HG03571 (cell line): ENCODE data around the gene PDE4B.
"Not testable (repeated sequence)": the region's sequence is repeated elsewhere in the genome, so short reads cannot be mapped to it uniquely, and the experiment has no call there.

Experiments
- ATAC-seq: cut with Tn5 transposase; IDR thresholded peaks from one replicate; pipeline ENCODE4 v1.9.1; 2021; ENCODE audit not compliant: unreplicated experiment

Gene PDE4B

DNA sequence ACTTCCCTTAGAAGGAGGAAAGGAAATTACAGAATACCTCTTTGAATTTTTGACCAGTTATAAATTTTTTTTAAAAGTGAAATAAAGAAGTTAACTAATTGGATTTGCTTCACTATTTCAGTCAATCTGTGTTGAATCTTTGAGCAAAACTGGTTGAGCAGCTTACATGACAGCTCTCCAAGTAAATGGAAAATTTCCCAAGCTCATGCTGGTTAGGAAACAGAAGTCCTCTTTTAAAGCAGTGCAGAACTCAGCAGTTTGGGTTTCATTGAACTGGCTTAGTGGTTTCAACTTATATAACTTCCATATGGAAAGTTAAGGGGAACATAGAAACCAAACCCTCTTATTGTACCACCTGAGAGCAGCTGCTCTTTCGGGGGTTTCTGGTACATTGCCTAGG lies 250.5 kb downstream of the PDE4B start:
- ATAC-seq, result no peak

DNA sequence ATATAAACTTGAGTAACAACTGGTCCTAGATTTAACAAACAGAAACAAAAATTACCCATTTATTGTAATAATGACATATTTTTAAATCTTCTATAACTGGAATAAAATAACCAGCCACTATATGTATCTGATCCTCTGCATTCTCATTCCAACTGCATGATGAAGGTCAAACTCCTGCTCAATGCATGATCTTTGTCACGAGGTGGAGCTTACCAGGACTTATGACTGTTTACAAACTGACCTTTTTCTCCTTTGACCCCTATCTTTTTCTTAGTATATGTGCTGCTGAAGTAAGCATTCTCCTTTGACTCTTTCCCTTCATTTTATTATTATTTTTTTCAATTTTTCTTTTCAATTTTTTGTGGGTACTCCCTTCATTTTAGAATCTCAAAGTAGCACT lies 252.2 kb downstream of the PDE4B start:
- ATAC-seq, result no peak

DNA sequence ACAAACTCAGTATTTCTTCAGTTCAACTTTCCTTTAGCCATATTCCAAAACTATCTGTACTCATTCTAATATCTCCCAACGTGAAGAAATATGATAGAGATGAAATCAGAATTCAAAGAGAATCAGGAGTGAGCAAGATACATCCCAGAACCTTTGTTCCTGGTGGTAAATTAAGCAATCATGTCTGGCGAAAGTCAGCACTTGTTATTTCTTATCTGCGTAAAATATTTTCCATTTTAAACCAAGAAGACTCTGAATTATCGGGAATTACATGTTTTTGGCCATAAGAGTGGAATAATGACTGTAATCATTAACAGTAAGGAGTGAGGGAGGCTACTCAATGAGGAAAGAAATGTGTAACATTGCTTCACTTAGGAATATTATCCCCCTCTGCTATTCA lies 253.7 kb downstream of the PDE4B start:
- no peak for ATAC-seq

DNA sequence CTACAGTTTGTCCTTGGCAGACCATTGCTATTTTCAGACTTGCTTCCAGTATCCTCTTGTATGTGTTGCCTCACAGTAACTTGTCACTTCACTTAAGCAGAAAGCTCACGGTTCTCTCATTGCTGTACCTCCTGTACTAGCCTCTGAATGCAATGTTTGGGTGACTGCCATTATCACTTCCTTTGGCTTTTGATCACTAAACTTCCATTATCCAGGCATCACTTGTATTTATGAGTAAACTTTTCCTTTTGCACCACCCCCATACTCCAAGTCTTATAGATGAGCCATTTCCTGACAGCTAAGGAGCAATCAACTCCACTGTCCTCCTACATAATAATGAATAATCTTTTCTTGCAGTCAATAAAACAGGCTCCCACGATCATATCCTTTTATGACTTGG lies 255.3 kb downstream of the PDE4B start:
- ATAC-seq, result no peak

DNA sequence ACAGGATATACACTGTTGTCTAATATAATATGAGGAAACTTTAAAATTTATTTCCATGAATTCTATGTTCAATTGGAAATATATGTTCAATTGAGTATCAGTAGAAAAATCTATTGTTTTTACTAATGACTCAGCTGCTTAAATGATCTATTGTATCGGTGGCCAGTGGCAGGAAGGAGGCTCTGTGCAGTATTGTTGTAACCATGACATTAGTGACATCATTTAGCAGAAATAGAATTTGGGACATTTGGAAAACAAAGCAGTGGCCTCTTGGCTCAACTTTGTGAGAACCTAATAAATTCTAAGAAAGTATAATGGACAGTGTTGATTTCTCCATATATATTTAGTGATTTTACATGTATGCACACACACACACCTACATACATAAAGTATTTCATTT lies 257.4 kb downstream of the PDE4B start:
- ATAC-seq, result no peak

DNA sequence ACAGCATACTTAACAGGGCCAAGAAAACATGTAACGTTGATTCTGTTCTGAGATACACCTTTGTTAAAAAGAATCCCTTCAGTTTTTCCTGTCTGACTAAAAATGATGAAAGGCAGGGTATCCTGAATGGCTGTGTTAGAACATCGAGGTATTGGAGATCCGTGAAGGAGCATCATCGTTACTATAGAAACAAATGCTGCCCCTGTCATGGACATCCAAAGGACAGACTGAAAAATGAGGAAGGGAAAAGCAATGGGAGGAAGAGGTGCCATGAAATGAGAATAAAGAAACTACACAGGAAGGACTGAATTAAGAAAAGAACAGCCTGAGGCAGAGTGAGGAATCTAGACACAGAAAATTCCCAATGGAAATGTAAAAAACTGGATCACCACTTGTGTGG lies 257.9 kb downstream of the PDE4B start:
- ATAC-seq, result no peak

DNA sequence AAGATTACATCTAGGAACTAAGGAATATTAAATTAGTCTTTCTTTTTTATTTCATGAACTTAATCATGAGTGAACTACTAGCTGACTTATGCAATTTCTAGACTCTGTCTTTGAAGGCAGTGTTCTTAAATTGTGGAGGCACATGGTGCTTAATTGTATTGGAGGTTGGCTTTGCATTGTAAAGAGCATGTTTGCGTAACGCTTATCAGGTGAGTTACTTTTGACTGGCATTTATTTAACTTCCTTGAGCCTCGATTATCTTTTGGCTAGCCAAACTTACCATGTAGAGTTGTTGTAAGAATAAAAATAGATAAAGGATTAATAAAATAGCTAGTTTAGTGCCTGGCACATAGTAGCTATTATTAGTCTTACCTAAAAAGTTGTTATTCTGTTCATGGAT lies 262.4 kb downstream of the PDE4B start:
- ATAC-seq, result no peak

DNA sequence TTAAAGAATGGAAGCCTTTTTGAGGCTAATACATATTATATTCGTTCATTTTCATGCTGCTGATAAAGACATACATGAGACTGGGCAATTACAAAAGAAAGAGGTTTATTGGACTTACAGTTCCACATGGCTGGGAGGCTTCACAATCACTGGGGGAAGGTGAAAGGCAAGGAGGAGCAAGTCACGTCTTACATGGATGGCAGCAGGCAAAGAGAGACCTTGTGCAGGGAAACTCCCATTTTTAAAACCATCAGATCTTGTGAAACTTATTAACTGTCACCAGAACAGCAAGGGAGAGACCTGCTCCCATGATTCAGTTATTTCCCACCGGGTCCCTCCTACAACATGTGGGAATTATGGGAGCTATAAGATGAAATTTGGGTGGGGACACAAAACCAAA lies 264.8 kb downstream of the PDE4B start:
- ATAC-seq, result not testable (repeated sequence)

DNA sequence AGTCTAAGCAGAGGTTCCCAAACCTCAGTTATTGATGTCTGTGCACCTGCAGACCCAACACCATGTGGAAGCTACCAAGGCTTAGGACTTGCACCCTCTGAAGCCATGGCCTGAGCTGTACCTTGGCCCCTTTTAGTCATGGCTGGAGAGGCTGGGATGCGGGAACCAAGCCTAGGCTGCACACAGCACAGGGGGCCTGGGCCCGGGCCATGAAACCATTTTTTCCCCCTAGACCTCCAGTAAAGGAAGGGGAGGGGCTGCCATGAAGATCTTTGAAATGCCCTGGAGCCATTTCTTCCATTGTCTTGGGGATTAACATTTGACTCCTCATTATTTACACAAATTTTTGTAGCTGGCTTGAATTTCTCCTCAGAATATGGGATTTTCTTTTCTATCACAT lies 265.9 kb downstream of the PDE4B start:
- no peak for ATAC-seq

DNA sequence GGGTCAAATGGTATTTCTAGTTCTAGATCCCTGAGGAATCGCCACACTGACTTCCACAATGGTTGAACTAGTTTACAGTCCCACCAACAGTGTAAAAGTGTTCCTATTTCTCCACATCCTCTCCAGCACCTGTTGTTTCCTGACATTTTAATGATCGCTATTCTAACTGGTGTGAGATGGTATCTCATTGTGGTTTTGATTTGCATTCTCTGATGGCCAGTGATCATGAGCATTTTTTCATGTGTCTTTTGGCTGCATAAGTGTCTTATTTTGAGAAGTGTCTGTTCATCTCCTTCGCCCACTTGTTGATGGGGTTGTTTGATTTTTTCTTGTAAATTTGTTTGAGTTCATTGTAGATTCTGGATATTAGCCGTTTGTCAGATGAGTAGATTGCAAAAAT lies 274.5 kb downstream of the PDE4B start:
- not testable (repeated sequence) for ATAC-seq

DNA sequence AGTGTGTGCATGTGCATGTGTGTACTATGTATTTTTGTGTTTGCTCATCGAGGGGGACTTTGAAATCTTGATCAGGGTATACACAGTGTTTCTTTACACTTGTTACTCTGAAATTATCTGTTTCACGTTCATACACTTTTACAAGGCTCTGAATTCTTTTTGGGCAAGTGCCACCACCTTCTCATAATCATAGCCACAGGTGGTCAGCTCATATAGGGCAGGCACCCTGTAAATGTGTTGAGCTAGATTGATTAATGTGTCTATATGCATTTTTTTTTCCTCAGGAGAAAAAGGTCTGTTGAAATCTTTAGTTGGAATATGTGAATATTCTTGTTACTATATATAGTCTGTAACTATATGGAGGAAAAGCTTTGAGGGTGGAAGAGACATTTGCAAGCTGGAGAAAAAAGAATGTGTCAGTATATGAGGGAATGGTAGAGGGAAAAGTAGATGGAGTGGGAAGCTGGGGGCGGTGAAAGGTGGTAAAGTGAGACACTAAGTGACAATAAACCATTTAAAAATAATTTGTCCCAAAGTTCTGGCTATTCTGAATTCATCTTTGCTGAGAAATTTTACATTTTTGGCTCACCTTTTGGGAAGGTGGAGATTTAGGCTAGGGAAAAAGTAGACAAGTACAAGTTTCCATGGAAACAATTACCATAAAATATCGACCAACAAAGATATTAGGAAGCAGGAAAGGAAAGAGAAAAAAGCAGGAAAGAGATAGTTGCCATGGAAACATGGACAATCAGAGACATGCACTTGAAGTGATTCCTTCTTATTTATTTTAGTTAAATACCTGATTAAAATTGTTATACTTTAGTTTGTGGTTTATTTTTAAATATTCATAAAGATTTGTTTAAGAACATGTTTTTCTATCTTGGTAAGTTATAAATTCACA lies 277.5 kb downstream of the PDE4B start:
- ATAC-seq, result no peak

DNA sequence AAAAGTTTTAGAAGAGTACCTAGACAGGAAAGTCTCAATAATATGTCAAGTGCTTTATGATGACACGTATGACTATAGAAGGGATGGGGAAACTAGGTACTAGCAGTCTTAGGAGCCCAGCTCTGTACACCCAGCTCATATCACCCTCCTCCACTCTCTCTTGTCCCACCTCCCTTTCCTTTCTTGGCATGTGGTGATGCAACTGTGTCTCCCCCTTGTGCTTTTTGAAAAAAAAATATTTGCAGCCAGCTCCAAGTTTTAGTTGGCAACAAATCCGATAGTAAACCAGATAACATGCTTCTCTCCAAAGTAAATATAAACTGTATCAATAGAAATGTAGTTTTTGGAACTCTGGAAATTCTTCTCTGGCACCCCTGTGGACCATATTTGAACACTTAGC lies 280.7 kb downstream of the PDE4B start:
- no peak for ATAC-seq

DNA sequence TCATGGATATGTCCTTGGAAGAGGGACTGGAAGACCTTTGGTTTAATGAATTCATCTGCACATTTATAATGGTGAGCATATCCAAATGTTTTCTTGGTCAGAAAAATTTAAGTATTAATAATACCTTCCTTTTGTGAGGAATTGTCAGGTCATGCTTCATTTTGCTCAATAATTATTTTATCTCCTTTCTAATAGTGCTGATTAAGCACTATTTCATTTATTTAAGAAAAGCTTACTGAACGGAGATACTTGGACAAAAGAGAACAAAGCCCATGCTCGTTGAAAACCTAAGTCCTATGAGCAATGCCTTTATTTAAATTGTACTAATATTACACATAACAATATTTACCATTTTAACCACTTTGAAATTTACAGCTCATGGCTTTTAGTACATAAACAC lies 281.5 kb downstream of the PDE4B start:
- ATAC-seq, result no peak

DNA sequence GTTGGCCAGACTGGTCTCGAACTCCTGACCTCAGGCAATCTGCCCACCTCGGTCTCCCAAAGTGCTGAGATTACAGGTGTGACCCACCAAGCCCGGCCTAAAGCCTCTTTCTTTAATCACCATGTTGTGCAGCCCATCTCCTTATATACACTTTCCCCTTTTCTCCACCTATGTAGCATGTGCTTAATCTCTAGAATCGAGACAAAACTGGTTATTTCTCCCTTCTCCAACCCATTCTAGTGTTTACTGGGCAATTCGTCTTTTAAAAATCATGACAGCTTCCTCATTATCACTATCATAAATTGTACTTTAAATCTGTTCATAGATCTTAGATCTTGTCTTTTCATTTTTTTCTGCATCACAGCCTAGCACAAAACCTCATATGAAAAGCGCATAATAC lies 285.7 kb downstream of the PDE4B start:
- no peak for ATAC-seq

DNA sequence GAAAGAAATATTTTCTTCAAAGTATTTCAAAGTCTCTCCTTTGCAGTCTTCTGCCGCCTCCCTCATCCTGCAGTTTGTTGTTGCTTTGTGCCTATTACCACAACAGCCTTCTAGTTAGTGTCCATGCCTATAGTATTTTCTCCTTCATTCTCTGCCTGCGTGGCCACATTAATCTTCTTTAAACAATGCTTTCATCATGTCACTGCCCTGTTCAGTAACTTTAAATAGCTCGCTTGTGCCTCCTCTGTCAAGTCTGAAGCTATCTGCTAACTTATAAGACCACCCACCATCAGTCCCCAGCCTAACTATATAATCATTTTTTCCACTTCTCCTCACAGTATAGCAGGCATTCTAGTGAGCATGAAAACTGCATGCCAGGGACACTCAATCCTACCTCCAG lies 290.3 kb downstream of the PDE4B start:
- no peak for ATAC-seq

DNA sequence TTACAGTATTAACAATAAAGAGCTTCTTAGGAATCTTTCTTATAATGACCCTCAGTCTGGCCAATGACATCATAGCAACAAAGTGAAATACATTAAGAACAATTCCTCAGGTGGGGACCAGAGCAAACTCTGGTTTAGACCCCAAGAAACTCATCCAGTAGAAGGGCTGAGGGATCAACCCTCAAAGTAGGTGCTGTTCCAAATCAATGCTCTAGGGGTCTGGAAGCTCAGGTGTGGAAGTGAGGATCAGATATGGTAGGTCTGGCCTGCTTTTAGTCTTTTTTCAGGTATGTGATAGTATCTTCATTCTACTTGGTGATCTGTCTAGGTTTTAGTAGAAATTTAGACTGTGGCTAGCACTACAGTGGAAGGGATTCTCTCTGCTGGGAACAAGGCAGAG lies 291.7 kb downstream of the PDE4B start:
- ATAC-seq, result no peak

DNA sequence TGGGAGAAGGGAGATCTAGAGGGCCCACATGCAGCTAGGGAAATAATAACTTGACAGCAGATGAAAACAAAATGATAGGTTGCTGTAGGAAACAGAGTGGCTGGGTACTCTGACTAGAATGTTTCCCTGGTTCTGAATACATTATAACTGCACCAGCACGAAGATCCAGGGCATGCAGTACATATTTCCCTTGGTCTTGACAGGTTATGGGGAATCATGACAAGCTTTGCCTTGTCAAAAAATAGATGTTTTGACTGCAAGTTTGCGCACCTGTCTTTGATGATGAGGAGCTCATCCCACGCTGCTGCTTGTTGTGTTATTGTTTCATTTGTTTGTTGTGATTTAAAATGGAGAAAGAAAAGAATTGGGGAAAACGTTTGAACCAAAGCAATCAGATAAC lies 292.9 kb downstream of the PDE4B start:
- no peak for ATAC-seq

DNA sequence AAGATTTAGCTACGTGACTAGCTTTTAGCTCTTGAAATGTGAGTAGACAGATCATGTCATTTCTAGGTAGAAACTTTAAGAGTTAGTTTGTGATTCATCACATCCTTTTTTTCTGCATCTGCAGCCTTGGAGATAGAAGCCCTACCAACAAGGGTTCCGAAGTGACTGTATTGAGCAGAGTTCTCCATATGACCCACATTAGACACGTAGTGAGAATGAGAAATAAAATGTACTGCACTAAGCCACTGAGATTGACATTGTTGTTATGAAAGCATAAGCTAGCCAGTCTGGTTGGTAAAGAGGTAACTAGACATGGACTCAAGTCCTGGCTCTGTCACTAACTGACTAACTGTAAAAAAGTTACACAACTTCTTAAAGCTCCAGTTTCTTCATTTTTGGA lies 296.1 kb downstream of the PDE4B start:
- no peak for ATAC-seq

DNA sequence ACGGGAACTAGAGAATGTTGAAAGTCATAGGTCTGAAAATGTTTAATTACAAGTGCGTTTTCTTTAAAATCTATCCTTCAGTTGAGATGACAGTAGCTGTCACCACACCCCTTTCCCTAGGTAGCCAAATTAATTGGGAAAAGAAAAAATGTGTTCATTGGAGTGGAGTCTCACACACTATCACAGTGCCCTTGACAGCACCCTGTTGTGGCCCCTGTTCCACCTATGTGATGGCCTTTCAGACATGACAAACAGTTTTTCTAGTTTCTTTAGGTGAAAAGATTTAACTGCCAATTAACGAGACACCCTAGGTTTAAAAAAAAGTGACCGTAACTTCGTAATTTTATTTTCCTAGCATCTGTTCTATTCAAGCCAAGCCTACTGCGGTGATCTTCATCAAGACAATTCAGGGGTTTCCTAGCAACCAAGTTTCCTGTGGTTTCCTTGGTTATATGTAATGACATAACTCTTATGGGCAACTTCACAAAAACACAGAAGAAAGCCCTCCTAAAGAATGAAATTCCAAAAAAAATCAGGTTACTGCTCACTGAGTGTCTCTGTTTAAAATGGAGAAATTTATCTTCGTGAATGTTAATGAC lies 298.3 kb downstream of the PDE4B start:
- ATAC-seq, result no peak

DNA sequence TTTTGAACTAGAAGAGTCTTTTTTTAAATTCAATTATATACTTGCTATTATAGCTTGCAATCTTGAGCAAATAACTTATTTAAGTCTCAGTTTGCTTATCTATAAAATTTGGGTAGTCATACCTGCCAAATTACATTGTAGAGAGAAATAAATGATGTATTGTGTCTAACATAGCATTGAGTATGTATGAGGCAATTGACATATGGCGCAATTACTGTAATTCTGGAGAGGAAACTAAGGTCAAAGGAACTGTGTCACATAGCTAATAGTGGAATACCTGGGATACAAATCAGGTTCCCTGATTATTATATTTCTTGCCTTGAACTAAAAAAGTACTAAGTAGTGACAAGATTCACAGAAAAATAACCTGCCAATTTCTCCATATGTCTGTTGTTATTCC lies 302.5 kb downstream of the PDE4B start:
- no peak for ATAC-seq

DNA sequence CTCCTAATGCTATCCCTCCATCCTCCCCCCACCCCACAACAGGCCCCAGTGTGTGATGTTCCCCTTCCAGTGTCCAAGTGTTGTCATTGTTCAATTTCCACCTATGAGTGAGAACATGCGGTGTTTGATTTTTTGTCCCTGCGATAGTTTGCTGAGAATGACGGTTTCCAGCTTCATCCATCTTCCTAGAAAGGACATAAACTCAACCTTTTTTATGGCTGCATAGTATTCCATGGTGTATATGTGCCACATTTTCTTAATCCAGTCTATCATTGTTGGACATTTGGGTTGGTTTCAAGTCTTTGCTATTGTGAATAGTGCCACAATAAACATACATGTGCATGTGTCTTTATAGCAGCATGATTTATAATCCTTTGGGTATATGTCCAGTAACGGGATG lies 308.3 kb downstream of the PDE4B start:
- ATAC-seq, result not testable (repeated sequence)

DNA sequence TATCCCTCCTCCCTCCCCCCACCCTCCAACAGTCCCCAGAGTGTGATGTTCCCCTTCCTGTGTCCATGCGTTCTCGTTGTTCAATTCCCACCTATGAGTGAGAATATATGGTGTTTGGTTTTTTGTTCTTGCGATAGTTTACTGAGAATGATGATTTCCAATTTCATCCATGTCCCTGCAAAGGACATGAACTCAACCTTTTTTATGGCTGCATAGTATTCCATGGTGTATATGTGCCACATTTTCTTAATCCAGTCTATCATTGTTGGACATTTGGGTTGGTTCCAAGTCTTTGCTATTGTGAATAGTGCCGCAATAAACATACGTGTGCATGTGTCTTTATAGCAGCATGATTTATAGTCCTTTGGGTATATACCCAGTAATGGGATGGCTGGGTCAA lies 311.4 kb downstream of the PDE4B start:
- ATAC-seq, result not testable (repeated sequence)

DNA sequence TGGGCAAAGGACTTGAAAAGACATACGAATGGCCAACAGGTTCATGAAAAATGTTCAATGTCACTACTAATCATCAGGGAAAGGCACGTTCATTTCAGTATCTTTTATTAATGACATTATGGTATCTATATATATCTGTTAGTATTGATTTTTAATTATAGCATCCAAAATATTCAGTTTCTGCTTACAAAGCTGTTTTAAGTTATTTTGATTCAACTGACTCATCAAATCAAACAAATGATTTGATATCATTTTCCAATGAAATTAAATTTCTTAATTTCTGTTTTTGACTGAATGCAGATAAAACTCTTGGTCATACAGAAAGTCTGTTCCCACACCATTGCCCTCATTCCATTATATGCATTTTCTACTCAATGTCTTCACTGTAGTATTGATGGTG lies 315.9 kb downstream of the PDE4B start:
- ATAC-seq, result no peak
